PC-9 (cell line): Measurements from ENCODE around the gene LHX1. TPM values are rescaled to one million over a fixed set of nuclear protein-coding genes. Genes with fewer than 3 reads are reported as not detected.

Source experiments
- BruUV-seq: library from RNA; stranded (reverse); fragments of 400-500 nt; replicated peaks from 2 replicates; lab custom pipeline; 2021; lab: Mats Ljungman, UMichigan
- CTCF ChIA-PET: fragments of 300-600 bp; sonication (Branson Sonifier 250); formaldehyde crosslinking; loops from one replicate; lab custom pipeline; 2022; ENCODE audit warnings: antibody characterized with exemption; lab: Charles Lee
- POLR2A ChIA-PET: fragments of 300-600 bp; sonication (Branson Sonifier 250); formaldehyde crosslinking; loops from one replicate; lab custom pipeline; 2022; ENCODE audit warnings: antibody characterized with exemption; ENCODE audit not compliant: unreplicated experiment; lab: Charles Lee
- DNase-seq, 2 experiments: peaks; one replicate each; pipeline versions ENCODE4 v3.0.0 to v3.0.0-alpha.2; 2015 to 2022; ENCODE audit warnings: mixed read lengths in 1 of 2
- H2AFZ ChIP-seq: fragments of 200-600 bp; sonication (generic); 2 replicates; pipeline ENCODE4 v1.8.1; 2017; ENCODE audit warnings: antibody characterized with exemption
- H3F3A ChIP-seq: fragments of 200-600 bp; sonication (generic); 2 replicates; pipeline ENCODE4 v1.8.1; 2017; ENCODE audit warnings: antibody characterized with exemption, mild to moderate bottlenecking, low read depth; ENCODE audit not compliant: insufficient read depth
- H3K27ac ChIP-seq: fragments of 200-600 bp; sonication (generic); 2 replicates; pipeline ENCODE4 v1.6.1; 2016; ENCODE audit warnings: mixed run types
- H3K27me3 ChIP-seq: fragments of 200-600 bp; sonication (generic); 2 replicates; pipeline ENCODE4 v1.6.1; 2016; ENCODE audit warnings: low read depth, mixed run types; ENCODE audit not compliant: insufficient read depth
- H3K36me3 ChIP-seq: fragments of 200-600 bp; sonication (generic); 2 replicates; pipeline ENCODE4 v1.6.1; 2016; ENCODE audit warnings: low read depth, mixed run types
- H3K4me1 ChIP-seq: fragments of 200-600 bp; sonication (generic); replicated peaks from 2 replicates; pipeline ENCODE4 v1.6.1; 2016; ENCODE audit warnings: mixed run types; ENCODE audit not compliant: insufficient read depth
- H3K4me2 ChIP-seq: fragments of 200-600 bp; sonication (generic); 2 replicates; pipeline ENCODE4 v1.6.1; 2017; ENCODE audit warnings: mixed run types
- H3K4me3 ChIP-seq: fragments of 200-600 bp; sonication (generic); 2 replicates; pipeline ENCODE4 v1.6.1; 2016; ENCODE audit warnings: mixed run types
- H3K79me2 ChIP-seq: fragments of 200-600 bp; sonication (generic); 2 replicates; pipeline ENCODE4 v1.6.1; 2017; ENCODE audit warnings: low read depth, mixed run types
- H3K9me2 ChIP-seq: fragments of 200-600 bp; sonication (generic); 2 replicates; pipeline ENCODE4 v1.8.1; 2017; ENCODE audit warnings: mild to moderate bottlenecking; ENCODE audit not compliant: insufficient read depth
- H3K9me3 ChIP-seq: fragments of 200-600 bp; sonication (generic); 2 replicates; pipeline ENCODE4 v1.8.1; 2016; ENCODE audit warnings: low read depth; ENCODE audit not compliant: insufficient read depth
- H4K20me1 ChIP-seq: fragments of 200-600 bp; sonication (generic); 2 replicates; pipeline ENCODE4 v1.8.1; 2017; ENCODE audit not compliant: insufficient read depth
- CTCF ChIP-seq: fragments of 200-600 bp; sonication (generic); conservative IDR thresholded peaks from 2 replicates; pipeline ENCODE4 v1.6.1; 2017; ENCODE audit warnings: mixed run types, antibody characterized with exemption, mild to moderate bottlenecking, moderate library complexity
- EZH2 ChIP-seq: fragments of 200-600 bp; sonication (generic); IDR thresholded peaks from 2 replicates; pipeline ENCODE4 v1.8.0; 2017; ENCODE audit warnings: antibody characterized with exemption, low read depth
- intact Hi-C: fragments of 100-400 bp; cut with micrococcal nuclease; formaldehyde crosslinking; loops from one replicate; pipeline ENCODE4 v1.10.0; 2022; ENCODE audit not compliant: unreplicated experiment
- total RNA-seq: library from RNA; stranded (reverse); gene quantifications from 2 replicates; pipeline ENCODE4 v1.2.3, GENCODE V29; 2021

Gene LHX1
- total RNA-seq, 1 experiment from 2014 or later = 12.3 TPM

- Histone ChIP-seq H2AFZ (no peak overlapping the region), H3F3A (peaks cover 82% of the 10 kb centered on the region), H3K9me3 (no peaks in the 10 kb centered on the region), H4K20me1 (no peaks in the 10 kb centered on the region), H3K4me2 (peak overlapping the region; percentile 86), H3K27ac (peak overlapping the region; percentile 99), H3K36me3 (no peaks in the 10 kb centered on the region), H3K27me3 (no peaks in the 10 kb centered on the region), H3K4me3 (peak overlapping the region; percentile 45), H3K4me1 (peaks cover 93% of the 10 kb centered on the region), H3K9me2 (no peaks in the 10 kb centered on the region), H3K79me2 (peaks cover 27% of the 10 kb centered on the region)
- TF ChIP-seq CTCF (no peak), EZH2 (no peak)
- BruUV-seq = TSS peak; percentile 36
- CTCF ChIA-PET = no interaction called here
- peak; percentile 85 to 99 for DNase-seq
- intact Hi-C loops = loop anchor here (1.0 to 5.0 kb wide), 3 partner anchors 15 to 190 kb away; no protein-coding TSS in a partner anchor
- POLR2A ChIA-PET = interaction anchor here (0.6 to 0.7 kb wide), 3 partner anchors 11 to 157 kb away, joined by 3 to 5 read pairs (median 3); no protein-coding TSS in a partner anchor
Measured at GRCh38 chr17:36921095-36921851, 16.0 kb upstream of the LHX1 start.

GRCh38 chr17:36922175-36922574 is 15.1 kb upstream of the LHX1 start:
- peaks cover 98% of the 10 kb centered on the region for H3K4me1 ChIP-seq
- no peaks in the 10 kb centered on the region for H3K9me3 ChIP-seq
- peak overlapping the region; percentile 99 for H3K27ac ChIP-seq
- TF ChIP-seq CTCF (no peak), EZH2 (no peak)
- peaks cover 30% of the 10 kb centered on the region for H3K79me2 ChIP-seq
- DNase-seq = no peak
- POLR2A ChIA-PET = no interaction called here
- peak overlapping the region; percentile 8; the same call in 1 of the 2 replicates for H3K4me3 ChIP-seq
- H3K27me3 ChIP-seq = no peaks in the 10 kb centered on the region
- intact Hi-C loops = loop anchor here (5.0 kb wide), 1 partner anchor 70 kb away; no protein-coding TSS in a partner anchor
- no peaks in the 10 kb centered on the region for H3K9me2 ChIP-seq
- no peaks in the 10 kb centered on the region for H4K20me1 ChIP-seq
- H3K4me2 ChIP-seq = peak overlapping the region; percentile 71
- no peak overlapping the region for H2AFZ ChIP-seq
- peaks cover 90% of the 10 kb centered on the region for H3F3A ChIP-seq
- H3K36me3 ChIP-seq = no peaks in the 10 kb centered on the region
- CTCF ChIA-PET = no interaction called here
- BruUV-seq = TSS peak; percentile 48

- Histone ChIP-seq H3K27ac (peak overlapping the region; percentile 99), H3K4me3 (peak overlapping the region; percentile 16; the same call in 1 of the 2 replicates), H3K36me3 (no peaks in the 10 kb centered on the region), H3F3A (peaks cover 84% of the 10 kb centered on the region), H3K27me3 (no peaks in the 10 kb centered on the region), H3K9me3 (no peaks in the 10 kb centered on the region), H3K4me2 (peak overlapping the region; percentile 71), H4K20me1 (no peaks in the 10 kb centered on the region), H2AFZ (no peak overlapping the region), H3K9me2 (no peaks in the 10 kb centered on the region), H3K79me2 (peaks cover 35% of the 10 kb centered on the region), H3K4me1 (peaks cover 92% of the 10 kb centered on the region)
- TF ChIP-seq CTCF (no peak), EZH2 (no peak)
- no TSS peak for BruUV-seq
- peak; percentile 53 to 91 for DNase-seq
- ChIA-PET CTCF (interaction anchor here (0.6 to 0.8 kb wide), 2 partner anchors 14 to 30 kb away, joined by 3 to 10 read pairs; no protein-coding TSS in a partner anchor), POLR2A (interaction anchor here (0.6 kb wide), 1 partner anchor 21 kb away, joined by 4 read pairs; no protein-coding TSS in a partner anchor)
- intact Hi-C loops = loop anchor here (5.0 kb wide), 1 partner anchor 72 kb away; no protein-coding TSS in a partner anchor
Measured at GRCh38 chr17:36923814-36924221, 13.5 kb upstream of the LHX1 start.
